SW480 (cell line): ENCODE data around the gene TMEM185B.
"Not testable (repeated sequence)": the region's sequence is repeated elsewhere in the genome, so short reads cannot be mapped to it uniquely, and the experiment has no call there.

Source experiments
- DNase-seq: peaks from one replicate; pipeline ENCODE4 v3.0.0-alpha.2; 2016; ENCODE audit warnings: low spot score

TMEM185B gene

GRCh38 chr2:120206022-120206581 lies 17.1 kb downstream of the TMEM185B start:
- DNase-seq: peak; percentile 13

DNA sequence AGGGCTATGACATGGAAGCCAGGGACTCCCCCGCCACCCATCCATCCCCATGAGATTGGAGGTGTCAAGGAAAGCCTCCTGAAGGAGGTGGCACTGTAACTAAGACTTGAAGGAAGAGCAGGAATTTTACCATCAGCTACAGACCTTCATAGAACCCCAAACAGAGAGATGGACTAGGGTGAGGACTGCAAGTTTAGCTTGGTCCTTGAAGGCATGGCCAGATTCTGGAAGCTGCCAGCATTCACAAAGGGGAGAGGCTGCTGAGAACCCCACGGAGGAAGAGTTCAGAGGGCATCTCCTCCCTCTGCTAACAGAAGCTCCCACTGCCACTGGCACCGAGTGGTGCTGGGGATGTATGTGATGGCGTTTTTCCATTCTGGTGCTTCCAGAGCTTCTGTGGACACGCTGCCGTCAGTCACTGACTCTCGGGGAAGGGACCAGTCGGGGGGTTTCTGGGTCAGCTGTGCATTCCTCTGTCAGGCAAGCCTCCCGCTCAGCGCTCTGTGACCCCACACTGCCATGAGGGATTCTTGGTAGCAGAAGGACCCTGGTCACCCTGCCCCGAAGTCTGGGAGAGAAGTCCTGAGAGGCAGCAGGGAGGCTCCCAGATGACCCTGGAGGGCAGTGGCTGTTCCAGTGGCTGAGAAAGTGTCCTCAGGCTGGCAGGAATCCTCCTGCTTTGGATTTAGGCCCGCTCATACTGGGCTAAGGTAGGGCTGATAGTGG lies 18.1 kb downstream of the TMEM185B start:
- no peak for DNase-seq

DNA sequence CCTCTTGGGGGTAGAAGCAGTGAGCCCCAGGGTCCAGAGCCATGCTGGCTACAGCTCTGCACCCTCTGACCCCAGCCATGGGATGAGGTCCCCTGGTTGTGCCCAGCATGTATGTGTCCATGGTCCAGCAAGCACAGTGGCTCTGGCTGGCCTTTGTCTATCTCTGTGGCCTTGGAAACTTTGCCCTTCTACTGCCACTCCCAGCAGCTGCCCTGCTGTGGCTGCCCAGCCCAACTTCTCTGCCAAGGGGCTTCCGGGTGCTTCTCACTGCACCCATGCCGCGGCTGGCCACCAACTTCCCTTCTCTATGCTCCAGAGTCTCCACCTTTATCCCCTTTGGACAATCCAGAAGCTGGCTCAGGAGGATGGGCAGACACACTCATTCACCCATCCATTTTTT lies 18.8 kb downstream of the TMEM185B start:
- DNase-seq: no peak

GRCh38 chr2:120204022-120204405 lies 19.2 kb downstream of the TMEM185B start:
- DNase-seq: no peak

DNA sequence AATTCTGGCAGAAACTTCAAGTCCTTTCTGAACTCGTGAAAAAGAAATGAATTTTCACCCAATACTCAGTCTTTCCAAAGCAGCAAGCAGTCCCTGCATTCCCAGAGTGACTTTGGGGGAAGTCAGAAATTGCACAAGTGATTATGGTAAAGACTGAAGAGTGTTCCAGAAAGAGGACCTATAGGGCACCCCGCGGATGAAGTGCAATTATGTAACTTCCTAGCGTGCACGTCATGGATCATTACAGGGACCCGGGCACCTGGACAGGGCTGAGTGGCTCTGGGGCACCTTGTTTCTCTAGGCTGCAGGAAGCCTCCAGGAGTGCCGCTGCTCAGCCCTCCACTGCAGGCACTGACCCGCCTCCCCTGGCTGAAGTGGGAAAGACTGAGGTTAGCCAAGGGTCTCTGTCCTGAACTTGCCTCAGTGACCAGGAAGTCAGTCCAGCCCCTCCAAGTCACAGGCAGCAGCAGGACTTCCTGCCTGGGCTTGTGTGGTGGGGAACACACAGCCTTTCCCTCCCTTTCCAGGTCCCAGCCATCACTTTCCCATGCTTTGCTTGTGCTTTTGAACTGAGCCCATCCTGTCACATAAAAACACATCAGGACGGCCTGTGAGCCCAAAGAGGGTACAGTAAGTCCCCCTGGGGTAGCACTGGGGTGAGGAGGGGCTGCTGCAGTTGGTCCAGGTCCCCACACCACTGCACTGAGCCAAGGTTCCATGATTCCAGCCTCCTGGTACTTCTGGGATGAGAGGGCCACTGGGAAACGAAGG lies 19.8 kb downstream of the TMEM185B start:
- DNase-seq: no peak

DNA sequence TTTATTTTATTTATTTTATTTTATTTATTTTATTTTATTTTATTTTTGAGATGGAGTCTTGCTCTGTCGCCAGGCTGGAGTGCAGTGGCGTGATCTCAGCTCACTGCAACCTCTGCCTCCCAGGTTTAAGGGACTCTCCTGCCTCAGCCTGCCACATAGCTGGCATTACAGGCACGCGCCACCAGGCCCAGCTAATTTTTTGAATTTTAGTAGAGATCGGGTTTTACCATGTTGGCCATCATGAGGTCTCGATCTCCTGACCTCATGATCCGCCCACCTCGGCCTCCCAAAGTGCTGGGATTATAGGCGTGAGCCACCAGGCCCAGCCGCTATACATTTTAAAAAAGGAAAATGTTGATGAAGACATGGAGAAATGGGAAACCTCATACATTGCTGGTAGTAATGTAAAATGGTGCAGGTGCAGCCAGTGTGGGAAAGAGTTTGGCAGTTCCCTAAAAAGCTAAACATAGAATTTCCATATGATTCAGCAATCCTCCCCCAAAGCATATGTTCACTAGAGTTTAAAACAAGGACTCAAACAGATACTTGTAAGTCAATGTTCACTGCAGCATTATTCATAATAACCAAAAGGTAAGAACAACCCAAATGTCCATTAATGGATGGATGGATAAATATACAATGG lies 23.3 kb downstream of the TMEM185B start:
- DNase-seq: not testable (repeated sequence)

DNA sequence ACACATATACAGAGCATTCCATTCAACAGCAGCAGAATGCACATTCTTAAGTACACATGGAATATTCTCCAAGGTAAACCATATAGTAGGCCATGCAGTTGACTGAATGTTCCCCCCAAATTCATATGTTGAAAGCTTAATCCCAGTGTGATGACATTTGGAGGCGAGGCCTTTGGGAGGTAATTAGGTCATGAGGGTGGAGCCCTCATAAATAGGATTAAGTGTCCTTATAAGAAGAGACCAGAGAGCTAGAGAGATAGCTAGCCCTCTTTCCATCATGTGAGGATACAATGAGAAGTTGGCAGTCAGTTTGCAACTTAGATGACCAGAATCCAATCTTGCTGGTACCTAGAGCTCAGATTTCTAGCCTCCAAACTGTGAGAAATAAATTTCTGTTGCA lies 27.6 kb downstream of the TMEM185B start:
- no peak for DNase-seq

DNA sequence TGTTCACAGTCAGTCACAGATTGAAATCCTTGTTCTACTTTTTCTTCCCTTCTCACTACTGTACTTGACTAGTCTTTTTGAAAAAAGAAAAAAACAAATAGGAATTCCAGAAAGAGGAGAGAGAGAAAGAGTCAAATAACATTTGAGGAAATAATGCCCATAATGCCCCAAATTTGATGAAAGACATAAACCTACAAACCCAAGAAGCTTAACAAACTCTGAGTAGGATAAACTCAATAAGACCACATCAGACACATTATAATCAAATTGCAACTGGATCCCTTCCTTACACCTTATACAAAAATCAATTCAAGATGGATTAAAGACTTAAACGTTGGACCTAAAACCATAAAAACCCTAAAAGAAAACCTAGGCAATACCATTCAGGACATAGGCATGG lies 30.9 kb downstream of the TMEM185B start:
- no peak for DNase-seq

DNA sequence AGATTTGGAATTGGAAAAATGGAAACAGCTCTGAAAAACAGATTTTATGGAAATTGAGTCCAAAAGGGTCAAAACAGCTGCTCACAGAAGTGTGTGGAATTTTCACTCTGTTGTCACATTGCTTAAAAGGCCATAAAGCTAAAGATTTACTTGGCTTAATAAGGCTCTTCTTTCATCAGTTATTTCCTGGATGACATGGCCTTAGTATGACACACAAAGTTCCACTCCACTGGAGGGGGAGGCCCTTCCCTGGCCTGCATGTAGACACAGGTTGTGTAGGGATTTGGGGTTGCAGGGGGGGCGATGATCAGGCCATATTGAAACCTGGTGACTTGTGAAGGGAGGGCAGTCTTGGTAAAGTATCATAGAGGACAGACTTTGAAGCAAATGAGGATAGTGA lies 34.0 kb downstream of the TMEM185B start:
- no peak for DNase-seq

DNA sequence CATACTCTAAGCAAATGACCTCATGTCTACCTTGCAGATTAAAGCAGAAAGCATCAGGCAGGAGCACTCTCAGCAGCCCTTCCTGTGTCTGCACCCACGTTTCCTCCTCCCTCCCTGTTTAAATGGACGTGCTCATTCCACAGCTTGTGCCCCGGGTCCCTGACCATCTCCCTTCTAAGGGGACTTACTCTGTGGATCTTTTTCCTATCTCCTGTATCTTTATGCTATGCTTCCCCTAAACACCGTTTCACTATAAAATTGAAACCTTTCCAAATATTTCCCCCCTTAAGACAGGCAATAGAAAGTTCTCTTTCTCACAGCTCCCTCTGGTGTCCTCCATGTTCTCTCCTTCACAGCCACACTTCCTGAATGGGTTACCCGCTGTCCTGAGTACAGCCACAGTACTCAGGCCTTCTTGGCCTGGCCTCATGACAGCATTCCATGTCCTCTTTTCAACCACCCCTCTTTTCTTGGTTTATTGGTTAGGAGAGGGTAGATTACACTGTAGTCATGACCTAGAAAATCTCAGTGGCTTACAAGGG lies 41.1 kb downstream of the TMEM185B start:
- no peak for DNase-seq

DNA sequence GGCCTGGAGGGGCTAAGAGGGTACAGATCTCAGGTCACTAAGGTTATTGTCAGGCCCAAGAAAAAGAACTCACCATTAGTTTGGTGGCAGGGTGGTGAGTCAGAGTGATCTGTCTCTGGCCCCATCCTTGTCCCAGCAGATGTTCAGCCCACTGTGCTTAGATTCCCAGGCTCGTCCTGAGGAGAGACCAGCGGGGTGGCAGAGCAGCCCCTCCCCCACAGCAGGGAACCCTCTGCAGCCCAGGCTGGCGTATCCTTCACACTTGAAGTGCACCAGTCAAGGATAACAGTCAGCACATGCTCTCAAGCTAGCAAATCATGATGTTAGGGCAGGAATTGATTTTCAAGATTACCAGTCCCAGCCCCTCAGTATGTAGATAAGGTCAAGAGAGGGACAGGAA lies 43.1 kb downstream of the TMEM185B start:
- no peak for DNase-seq

GRCh38 chr2:120179396-120179795 lies 43.8 kb downstream of the TMEM185B start:
- no peak for DNase-seq

- no peak for DNase-seq
Measured at GRCh38 chr2:120177973-120178372, 45.2 kb downstream of the TMEM185B start.

- DNase-seq: no peak
Measured at GRCh38 chr2:120177001-120177621, 46.1 kb downstream of the TMEM185B start.

GRCh38 chr2:120176526-120176925 lies 46.7 kb downstream of the TMEM185B start:
- no peak for DNase-seq

GRCh38 chr2:120174963-120175581 lies 48.1 kb downstream of the TMEM185B start:
- DNase-seq: peak; percentile 38
